Right atrium auricular region (tissue), 2 donors: ENCODE measurements around the gene SECISBP2. TPM values are rescaled to one million over a fixed set of nuclear protein-coding genes. Genes with fewer than 3 reads are reported as not detected.

Experiments used
- DNase-seq: peaks from one replicate; pipeline ENCODE4 v3.0.0-alpha.2; 2019; ENCODE audit warnings: low spot score
- H3K27ac ChIP-seq, 2 donors: fragments of 200-600 bp; sonication (generic); 1 replicate in 1 of 2; 2 replicates in 1 of 2; pipeline ENCODE4 v1.5.1; 2016 to 2019
- H3K27me3 ChIP-seq, 2 donors: fragments of 200-600 bp; sonication (generic); one replicate each; pipeline versions ENCODE4 v1.5.1 to v1.6.0; 2017 to 2019
- H3K36me3 ChIP-seq: fragments of 200-600 bp; sonication (generic); one replicate; pipeline ENCODE4 v1.5.1; 2016
- H3K4me1 ChIP-seq, 2 donors: fragments of 200-600 bp; sonication (generic); one replicate each; pipeline versions ENCODE4 v1.5.1 to v1.6.0; 2017 to 2019
- H3K4me3 ChIP-seq, 2 donors: fragments of 200-600 bp; sonication (generic); 1 replicate in 1 of 2; 2 replicates in 1 of 2; pipeline ENCODE4 v1.5.1; 2017 to 2019; ENCODE audit warnings: mild to moderate bottlenecking in 1 of 2, moderate library complexity in 1 of 2
- H3K9me3 ChIP-seq, 2 donors: fragments of 200-600 bp; sonication (generic); one replicate each; pipeline ENCODE4 v1.5.1; 2019
- total RNA-seq, 2 donors: library from RNA; depleted of rRNA; stranded (reverse); fragments of >200 nt; gene quantifications; one replicate each; pipeline ENCODE4 v1.1.0, GENCODE V29; 2016
- TF ChIP-seq, protein P1 (sequence below), 2 donors: fragments of 200-600 bp; sonication (generic); IDR thresholded peaks; one replicate each; pipeline ENCODE4 v1.5.1; 2019; ENCODE audit warnings: antibody characterized with exemption in 2 of 2

SECISBP2 gene
- total RNA-seq, 2 donors from 2014 or later: 15.0 to 19.9 TPM

- Histone ChIP-seq H3K9me3 (no peaks in the 10 kb centered on the region), H3K4me1 (peaks cover 0 to 22% of the 10 kb centered on the region in 2 donors), H3K27me3 (no peaks in the 10 kb centered on the region), H3K4me3 (no peak overlapping the region), H3K27ac (no peak overlapping the region), H3K36me3 (peaks cover 56% of the 10 kb centered on the region)
- TF ChIP-seq, protein P1, sequence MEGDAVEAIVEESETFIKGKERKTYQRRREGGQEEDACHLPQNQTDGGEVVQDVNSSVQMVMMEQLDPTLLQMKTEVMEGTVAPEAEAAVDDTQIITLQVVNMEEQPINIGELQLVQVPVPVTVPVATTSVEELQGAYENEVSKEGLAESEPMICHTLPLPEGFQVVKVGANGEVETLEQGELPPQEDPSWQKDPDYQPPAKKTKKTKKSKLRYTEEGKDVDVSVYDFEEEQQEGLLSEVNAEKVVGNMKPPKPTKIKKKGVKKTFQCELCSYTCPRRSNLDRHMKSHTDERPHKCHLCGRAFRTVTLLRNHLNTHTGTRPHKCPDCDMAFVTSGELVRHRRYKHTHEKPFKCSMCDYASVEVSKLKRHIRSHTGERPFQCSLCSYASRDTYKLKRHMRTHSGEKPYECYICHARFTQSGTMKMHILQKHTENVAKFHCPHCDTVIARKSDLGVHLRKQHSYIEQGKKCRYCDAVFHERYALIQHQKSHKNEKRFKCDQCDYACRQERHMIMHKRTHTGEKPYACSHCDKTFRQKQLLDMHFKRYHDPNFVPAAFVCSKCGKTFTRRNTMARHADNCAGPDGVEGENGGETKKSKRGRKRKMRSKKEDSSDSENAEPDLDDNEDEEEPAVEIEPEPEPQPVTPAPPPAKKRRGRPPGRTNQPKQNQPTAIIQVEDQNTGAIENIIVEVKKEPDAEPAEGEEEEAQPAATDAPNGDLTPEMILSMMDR (IDR thresholded peaks at IDR 0.05): no peak
- DNase-seq: no peak
These were observed 43.7 kb downstream of the SECISBP2 start for GRCh38 chr9:89361816-89362646.

GRCh38 chr9:89362647-89363310 is 44.5 kb downstream of the SECISBP2 start:
- TF ChIP-seq, protein P1 (IDR thresholded peaks at IDR 0.05): no peak
- no peak overlapping the region for H3K27ac ChIP-seq
- no peak overlapping the region for H3K4me3 ChIP-seq
- no peaks in the 10 kb centered on the region for H3K27me3 ChIP-seq
- H3K4me1 ChIP-seq: peaks cover 0 to 22% of the 10 kb centered on the region in 2 donors
- no peak for DNase-seq
- peaks cover 49% of the 10 kb centered on the region for H3K36me3 ChIP-seq
- H3K9me3 ChIP-seq: no peaks in the 10 kb centered on the region

DNA sequence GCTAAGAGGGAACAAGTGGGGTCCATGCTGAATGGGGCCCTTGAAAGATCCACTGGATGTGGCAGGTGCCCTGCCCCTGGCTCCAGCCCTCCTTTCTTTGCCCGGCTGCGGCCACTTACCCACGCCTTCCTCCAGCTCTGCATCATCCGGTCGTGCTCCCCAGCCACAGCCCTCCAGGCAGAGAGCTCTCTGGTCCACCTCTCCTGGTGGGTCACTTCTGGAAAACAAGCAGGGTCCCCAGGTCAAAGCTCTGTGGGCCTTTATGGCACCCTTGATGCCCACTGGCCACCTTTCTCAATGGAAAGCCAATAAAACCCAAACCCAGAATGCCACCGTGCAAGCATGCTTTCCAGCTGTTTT is 45.0 kb downstream of the SECISBP2 start:
- Histone ChIP-seq H3K4me1 (peaks cover 0 to 22% of the 10 kb centered on the region in 2 donors), H3K27me3 (no peaks in the 10 kb centered on the region), H3K36me3 (peaks cover 43% of the 10 kb centered on the region), H3K9me3 (no peaks in the 10 kb centered on the region), H3K27ac (no peak overlapping the region), H3K4me3 (no peak overlapping the region)
- TF ChIP-seq, protein P1 (IDR thresholded peaks at IDR 0.05): no peak
- no peak for DNase-seq

DNA sequence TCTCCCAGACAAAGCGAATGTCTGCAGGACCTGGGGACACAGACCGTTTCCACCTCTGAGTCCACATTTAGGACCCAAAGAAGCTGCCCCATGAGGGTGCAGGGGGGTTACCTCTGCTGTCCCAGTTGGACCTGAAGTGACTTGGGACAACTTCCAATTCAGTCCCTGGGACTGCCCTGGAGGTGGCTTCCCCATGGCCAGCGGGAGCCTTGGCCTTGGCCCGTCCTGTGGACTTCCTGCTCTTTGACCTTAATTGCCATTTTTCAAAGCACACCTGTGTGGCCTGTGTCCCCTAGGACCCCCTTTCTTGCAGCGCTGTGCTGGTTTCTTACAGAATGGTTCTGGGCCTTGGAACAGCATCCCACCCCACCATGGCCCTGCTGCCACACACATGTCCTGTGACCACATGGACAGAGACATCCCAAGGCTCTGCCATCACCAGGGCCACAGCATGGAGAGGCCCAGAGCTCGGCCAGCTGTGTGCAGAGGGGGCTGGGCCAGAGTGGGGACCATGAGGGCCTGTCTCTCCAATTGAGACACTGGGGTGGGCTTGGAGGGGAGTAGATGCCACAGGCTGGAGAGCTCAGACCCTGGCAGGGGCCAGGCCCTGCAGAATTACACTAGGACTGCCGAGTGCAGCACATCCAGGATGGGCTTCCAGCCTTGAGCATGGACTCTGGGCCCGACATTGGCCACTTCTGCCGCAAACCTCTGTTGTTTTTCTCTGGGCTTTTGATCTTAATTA is 45.8 kb downstream of the SECISBP2 start:
- peaks cover 35% of the 10 kb centered on the region for H3K36me3 ChIP-seq
- H3K9me3 ChIP-seq: no peaks in the 10 kb centered on the region
- no peaks in the 10 kb centered on the region for H3K27me3 ChIP-seq
- no peak overlapping the region for H3K27ac ChIP-seq
- TF ChIP-seq, protein P1 (IDR thresholded peaks at IDR 0.05): no peak
- DNase-seq: no peak
- H3K4me1 ChIP-seq: peaks cover 0 to 16% of the 10 kb centered on the region in 2 donors
- H3K4me3 ChIP-seq: no peak overlapping the region

DNA sequence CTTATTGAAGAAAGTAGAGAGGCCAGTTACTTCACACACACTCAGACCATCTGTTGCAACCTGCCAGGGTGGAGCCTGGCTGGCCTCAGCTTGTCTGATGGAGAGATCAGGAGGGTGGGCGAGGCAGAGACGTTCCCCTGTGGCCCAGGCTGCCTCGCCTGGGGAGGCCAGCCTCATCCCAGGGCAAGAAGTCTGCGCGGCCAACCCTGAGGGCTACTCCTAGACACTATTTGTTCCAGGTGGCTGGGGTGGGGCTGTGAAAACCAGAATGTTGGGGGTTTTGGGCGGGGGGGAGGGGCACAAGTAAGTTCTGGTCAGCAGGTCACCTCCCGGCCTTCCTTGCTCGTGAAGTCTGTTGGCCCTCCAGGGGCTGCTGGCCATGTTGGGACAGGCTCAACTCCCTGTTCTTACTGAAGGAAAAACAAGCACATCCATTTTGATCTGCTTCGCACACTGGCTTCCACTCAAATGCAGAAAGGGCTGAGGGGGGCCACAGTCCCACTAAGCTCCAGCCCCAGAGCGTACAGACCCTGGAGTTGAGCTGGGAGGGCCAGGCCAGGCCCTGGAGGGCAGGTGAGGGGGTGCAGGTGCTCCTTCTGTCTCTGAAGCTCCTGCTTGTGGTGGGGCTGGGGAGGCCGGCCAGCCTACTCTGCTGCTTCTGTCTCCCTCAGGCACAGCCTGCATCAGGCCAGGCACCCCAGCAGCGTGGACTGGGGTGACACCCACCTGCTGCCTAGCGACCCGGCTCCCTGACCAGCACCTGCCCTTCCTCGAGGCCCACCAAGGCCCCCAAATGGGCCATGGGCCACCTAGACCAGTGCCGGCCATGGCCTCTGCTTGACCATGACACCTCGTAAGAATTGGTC is 46.6 kb downstream of the SECISBP2 start:
- Histone ChIP-seq H3K27me3 (no peaks in the 10 kb centered on the region), H3K27ac (no peak overlapping the region), H3K4me1 (peaks cover 0 to 8% of the 10 kb centered on the region in 2 donors), H3K36me3 (peaks cover 29% of the 10 kb centered on the region), H3K9me3 (no peaks in the 10 kb centered on the region), H3K4me3 (no peak overlapping the region)
- TF ChIP-seq, protein P1 (IDR thresholded peaks at IDR 0.05): no peak
- no peak for DNase-seq
